ENCODE results near the gene IZUMO1R. TPM values are rescaled to one million over a fixed set of nuclear protein-coding genes. Genes with fewer than 3 reads are reported as not detected.

IZUMO1R gene
- total and polyA plus RNA-seq, 2 of the 4 experiments (the other 2 are of a cell fraction): not detected

DNA sequence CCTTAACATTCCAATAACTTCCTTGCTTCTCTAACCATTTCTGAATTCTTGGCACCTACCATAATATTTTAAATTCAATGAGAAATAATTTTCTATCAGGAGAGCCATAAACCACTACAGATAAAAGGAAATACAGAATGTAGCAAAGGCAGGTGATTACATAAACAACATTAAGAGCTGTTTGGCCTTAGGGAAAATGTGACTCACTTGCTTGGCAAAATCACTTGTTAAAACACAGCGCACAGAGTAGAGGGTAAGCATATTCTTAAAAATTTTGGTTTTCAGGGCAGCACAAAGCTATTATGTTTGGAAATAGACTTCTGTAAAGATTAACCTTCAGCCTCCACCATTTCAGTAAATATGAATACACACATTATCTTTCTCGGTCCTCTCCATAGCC lies 26.4 kb downstream of the IZUMO1R start:
- in situ Hi-C loops (cut with MboI; ENCODE audit: low sequenced_read_pairs): no loop called here
- H3K4me3 ChIP-seq (ENCODE audit: insufficient read depth, low read depth, low read length): no peak overlapping the region
- H3K79me1 ChIP-seq (ENCODE audit: low read depth in 1 of 2, low read length in 2 of 2): no peaks in the 10 kb centered on the region
- dilution Hi-C loops (cut with HindIII; ENCODE audit: low sequenced_read_pairs, unreplicated experiment): no loop called here
- no peak overlapping the region for H3K27ac ChIP-seq (ENCODE audit: insufficient read depth, low read length)
- no peak overlapping the region for H2AK9ac ChIP-seq (replicated peaks; ENCODE audit: low read depth, low read length, poor library complexity)
- no peak overlapping the region for H2BK15ac ChIP-seq (ENCODE audit: low read depth, low read length)
- H3K27me3 ChIP-seq (ENCODE audit: control insufficient read depth, insufficient read depth, low read length): peaks cover 3% of the 10 kb centered on the region
- no peak overlapping the region for H3K4me2 ChIP-seq (ENCODE audit: low read depth, low read length)
- no peak for DNase-seq
- H4K91ac ChIP-seq (ENCODE audit: insufficient read depth, low read depth, low read length): no peak overlapping the region
- no peak overlapping the region for H2BK5ac ChIP-seq (ENCODE audit: low read depth, low read length, poor library complexity, severe bottlenecking)
- BruUV-seq (replicated peaks): no TSS peak
- intact Hi-C loops (cut with micrococcal nuclease): no loop called here
- H3K4me1 ChIP-seq (ENCODE audit: control insufficient read depth, insufficient read depth, low read length): no peaks in the 10 kb centered on the region
- no peak overlapping the region for H3K9ac ChIP-seq (ENCODE audit: low read depth, low read length)
- no peaks in the 10 kb centered on the region for H4K20me1 ChIP-seq (ENCODE audit: insufficient read depth, low read length)
- H2AFZ ChIP-seq (replicated peaks; ENCODE audit: low read length, poor library complexity): no peak overlapping the region
- no peak overlapping the region for H2BK20ac ChIP-seq (ENCODE audit: low read depth, low read length)
- no peak overlapping the region for H2AK5ac ChIP-seq (ENCODE audit: low read depth, low read length)
- H3K4ac ChIP-seq (ENCODE audit: low read depth, low read length): no peak overlapping the region
- no peak overlapping the region for H3K14ac ChIP-seq (replicated peaks; ENCODE audit: low read depth, low read length)
- ChIA-PET CTCF (no interaction called here), POLR2A (ENCODE audit: unreplicated experiment) (no interaction called here)
- no peaks in the 10 kb centered on the region for H3K9me3 ChIP-seq (ENCODE audit: control insufficient read depth, insufficient read depth, low read length)
- no peaks in the 10 kb centered on the region for H3K36me3 ChIP-seq (ENCODE audit: control insufficient read depth, insufficient read depth, low read length)
- H3K18ac ChIP-seq (ENCODE audit: low read depth, low read length): no peak overlapping the region
- no CpG with 5 or more reads among the region's 2 CpGs for WGBS, 2 experiments (ENCODE audit: extremely low coverage in 2 of 2, insufficient read length in 1 of 2)
- H3K56ac ChIP-seq (ENCODE audit: extremely low read depth, insufficient read depth, low read length): no peak overlapping the region
- ATAC-seq (ENCODE audit: low read depth): no peak
- no peaks in the 10 kb centered on the region for H3K9me1 ChIP-seq (ENCODE audit: insufficient read depth, low read length)
- H3K23ac ChIP-seq (ENCODE audit: low read depth, low read length): no peak overlapping the region
- H4K5ac ChIP-seq (ENCODE audit: low read depth, low read length): no peak overlapping the region
- H2BK120ac ChIP-seq (ENCODE audit: low read depth, low read length): no peak overlapping the region
- H4K8ac ChIP-seq (ENCODE audit: low read depth in 2 of 2, low read length in 2 of 2): no peak overlapping the region
- TF ChIP-seq NFE2L2 (IDR thresholded peaks at IDR 0.05; ENCODE audit: low read depth, low read length) (no peak), RCOR1 (IDR thresholded peaks at IDR 0.05; ENCODE audit: insufficient replicate concordance, low read length) (no peak), SMC3 (IDR thresholded peaks at IDR 0.05; ENCODE audit: low read depth, low read length) (no peak), CEBPB (IDR thresholded peaks at IDR 0.05; ENCODE audit: low read depth, low read length) (no peak), CHD1 (IDR thresholded peaks at IDR 0.05; ENCODE audit: low read depth, low read length) (no peak)

All from IMR-90 (cell line).